Naive thymus-derived CD4-positive, alpha-beta T cell (primary cell): ENCODE measurements around the gene HIGD2B. TPM values are rescaled to one million over a fixed set of nuclear protein-coding genes. Genes with fewer than 3 reads are reported as not detected.
A peak's percentile ranks its signal among the peaks of the same experiment; 100 is the strongest.
"Not testable (repeated sequence)": the region's sequence is repeated elsewhere in the genome, so short reads cannot be mapped to it uniquely, and the experiment has no call there.

ENCODE experiments used
- ATAC-seq: fragments of 150-1000 bp; cut with Tn5 transposase; 2 replicates; pipeline ENCODE4 v1.10.0; 2021; ENCODE audit warnings: mild to moderate bottlenecking, moderate library complexity
- CTCF ChIA-PET: fragments of 350-600 bp; sonication (Branson Sonifier 250); formaldehyde crosslinking; loops from one replicate; lab custom pipeline; 2021; ENCODE audit warnings: antibody characterized with exemption; lab: Charles Lee
- POLR2A ChIA-PET: fragments of 350-600 bp; sonication (Branson Sonifier 250); formaldehyde crosslinking; loops from one replicate; lab custom pipeline; 2021; ENCODE audit warnings: antibody characterized with exemption, inconsistent platforms; lab: Charles Lee
- DNase-seq, 9 donors: peaks; one replicate each; pipeline versions ENCODE4 v3.0.0 to v3.0.0-alpha.2; 2020 to 2022; ENCODE audit warnings: mixed read lengths in 1 of 9
- H3K27ac ChIP-seq: one replicate; pipeline ENCODE4 v1.7.0; 2013; ENCODE audit warnings: mild to moderate bottlenecking, low read depth, low read length, moderate library complexity
- H3K27me3 ChIP-seq, 2 donors: one replicate each; pipeline ENCODE4 v1.7.0; 2013; ENCODE audit warnings: low read length in 2 of 2, mild to moderate bottlenecking in 2 of 2, moderate library complexity in 2 of 2; ENCODE audit not compliant: control insufficient read depth in 2 of 2, insufficient read depth in 2 of 2
- H3K36me3 ChIP-seq, 3 experiments: 1 replicate in 2 of 3; 2 replicates in 1 of 3; pipeline ENCODE4 v1.7.0; 2013; ENCODE audit warnings: low read length in 3 of 3, mild to moderate bottlenecking in 3 of 3, moderate library complexity in 1 of 3; ENCODE audit not compliant: insufficient read depth in 3 of 3, control insufficient read depth in 2 of 3
- H3K4me1 ChIP-seq, 2 donors: one replicate each; pipeline ENCODE4 v1.7.0; 2013; ENCODE audit warnings: low read length in 2 of 2, mild to moderate bottlenecking in 2 of 2, moderate library complexity in 1 of 2; ENCODE audit not compliant: control insufficient read depth in 2 of 2, insufficient read depth in 2 of 2
- H3K4me3 ChIP-seq: 2 replicates; pipeline ENCODE4 v1.7.0; 2013; ENCODE audit warnings: mild to moderate bottlenecking, low read length
- H3K9me3 ChIP-seq, 3 experiments: 1 replicate in 2 of 3; 2 replicates in 1 of 3; pipeline ENCODE4 v1.7.0; 2013; ENCODE audit warnings: low read length in 3 of 3; ENCODE audit not compliant: control insufficient read depth in 2 of 3
- H3K27ac Mint-ChIP-seq, 9 donors: one replicate each; pipeline ENCODE4 v1.8.0; 2020 to 2022; ENCODE audit warnings: mixed read lengths in 9 of 9, mild to moderate bottlenecking in 8 of 9, moderate library complexity in 5 of 9, inconsistent platforms in 2 of 9
- H3K27me3 Mint-ChIP-seq, 5 donors: one replicate each; pipeline ENCODE4 v1.8.0; 2021 to 2022; ENCODE audit warnings: mixed read lengths in 5 of 5, mild to moderate bottlenecking in 1 of 5
- H3K36me3 Mint-ChIP-seq, 5 donors: one replicate each; pipeline ENCODE4 v1.8.0; 2020 to 2022; ENCODE audit warnings: mixed read lengths in 5 of 5, mild to moderate bottlenecking in 3 of 5, inconsistent platforms in 1 of 5
- H3K4me1 Mint-ChIP-seq, 7 donors: one replicate each; pipeline ENCODE4 v1.8.0; 2020 to 2022; ENCODE audit warnings: mixed read lengths in 7 of 7, mild to moderate bottlenecking in 3 of 7, inconsistent platforms in 1 of 7
- H3K4me3 Mint-ChIP-seq, 10 donors: one replicate each; pipeline ENCODE4 v1.8.0; 2020 to 2022; ENCODE audit warnings: mild to moderate bottlenecking in 10 of 10, mixed read lengths in 10 of 10, moderate library complexity in 6 of 10, inconsistent platforms in 2 of 10
- H3K9me3 Mint-ChIP-seq, 11 donors: one replicate each; pipeline ENCODE4 v1.8.0; 2020 to 2022; ENCODE audit warnings: mixed read lengths in 11 of 11, mild to moderate bottlenecking in 4 of 11, inconsistent platforms in 1 of 11, moderate library complexity in 1 of 11
- intact Hi-C, 2 donors: fragments of 100-400 bp; cut with micrococcal nuclease; formaldehyde crosslinking; loops; one replicate each; pipeline ENCODE4 v1.15.1; 2023
- polyA plus RNA-seq, 2 donors: library from polyadenylated mRNA; unstranded; fragments of 300-500 nt; fragmentation: Illumina TruSeq; gene quantifications; one replicate each; pipeline ENCODE4 v1.2.3, GENCODE V29; 2021
- total RNA-seq, 6 experiments: library from RNA in 5 of 6; stranded (reverse) in 5 of 6; gene quantifications; 1 replicate in 5 of 6; 2 replicates in 1 of 6; pipeline ENCODE4 v1.2.3 and lab custom pipeline; 2021 to 2026

The HIGD2B gene
- total and polyA plus RNA-seq, 7 experiments from 2014 or later = 0.21 to 0.69 (median 0.60) TPM; not detected in 3

DNA sequence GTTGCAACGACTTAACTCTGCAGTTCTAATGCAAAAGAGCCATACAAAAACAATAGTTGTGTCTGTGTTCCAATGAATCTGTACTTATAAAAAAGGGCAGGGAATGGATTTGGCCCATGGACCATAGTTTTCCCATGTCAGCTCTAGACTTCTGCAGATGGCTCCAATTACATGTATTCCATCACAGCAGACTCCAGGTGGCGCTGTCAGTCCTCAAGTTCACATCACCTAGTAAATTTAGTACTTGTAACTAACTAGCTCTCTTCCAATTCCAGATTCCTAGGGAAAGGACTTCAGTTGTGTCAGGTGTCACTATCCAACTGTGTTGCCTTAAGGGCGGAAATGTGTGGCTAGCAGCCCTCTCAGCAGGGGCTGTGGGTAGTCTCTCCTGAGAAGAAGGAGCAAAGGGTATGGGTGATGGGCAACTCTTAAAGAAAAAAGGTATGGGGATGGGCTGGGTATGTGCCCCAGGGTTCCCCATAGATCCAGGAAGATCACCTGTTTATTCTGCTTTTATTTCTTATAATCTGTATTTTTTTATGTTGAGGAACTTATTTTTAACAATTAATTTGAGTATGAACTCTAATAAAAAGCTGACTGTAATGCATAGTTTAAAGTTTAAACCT, 36.2 kb upstream of the HIGD2B start:
- CTCF ChIA-PET = interaction anchor here (0.6 to 3.9 kb wide), 17 partner anchors 10 to 1207 kb away, joined by 3 to 27 read pairs (median 3); partner anchors contain the start of genes BBS4 and HIGD2B
- Histone ChIP-seq H3K4me3 (no peak overlapping the region), H3K27ac (no peak overlapping the region), H3K27me3 (no peaks in the 10 kb centered on the region), H3K9me3 (no peaks in the 10 kb centered on the region), H3K4me1 (no peaks in the 10 kb centered on the region), H3K36me3 (peaks cover 0 to 5% (median 0%) of the 10 kb centered on the region in 3 experiments)
- Mint-ChIP-seq H3K4me3 (no peak overlapping the region), H3K27me3 (no peaks in the 10 kb centered on the region), H3K4me1 (peaks cover 0 to 3% (median 0%) of the 10 kb centered on the region in 7 donors), H3K9me3 (no peaks in the 10 kb centered on the region), H3K36me3 (peaks cover 0 to 30% (median 18%) of the 10 kb centered on the region in 5 donors), H3K27ac (peak overlapping the region in 1 of 9 donors; percentile 21)
- intact Hi-C loops = loop anchor here (1.0 to 5.0 kb wide), 9 partner anchors 61 to 551 kb away; partner anchors contain the start of gene ADPGK (in 1 of the 2)
- POLR2A ChIA-PET = no interaction called here
- ATAC-seq (peak; percentile 65), DNase-seq (peak; percentile 26 to 67 (median 54))

DNA sequence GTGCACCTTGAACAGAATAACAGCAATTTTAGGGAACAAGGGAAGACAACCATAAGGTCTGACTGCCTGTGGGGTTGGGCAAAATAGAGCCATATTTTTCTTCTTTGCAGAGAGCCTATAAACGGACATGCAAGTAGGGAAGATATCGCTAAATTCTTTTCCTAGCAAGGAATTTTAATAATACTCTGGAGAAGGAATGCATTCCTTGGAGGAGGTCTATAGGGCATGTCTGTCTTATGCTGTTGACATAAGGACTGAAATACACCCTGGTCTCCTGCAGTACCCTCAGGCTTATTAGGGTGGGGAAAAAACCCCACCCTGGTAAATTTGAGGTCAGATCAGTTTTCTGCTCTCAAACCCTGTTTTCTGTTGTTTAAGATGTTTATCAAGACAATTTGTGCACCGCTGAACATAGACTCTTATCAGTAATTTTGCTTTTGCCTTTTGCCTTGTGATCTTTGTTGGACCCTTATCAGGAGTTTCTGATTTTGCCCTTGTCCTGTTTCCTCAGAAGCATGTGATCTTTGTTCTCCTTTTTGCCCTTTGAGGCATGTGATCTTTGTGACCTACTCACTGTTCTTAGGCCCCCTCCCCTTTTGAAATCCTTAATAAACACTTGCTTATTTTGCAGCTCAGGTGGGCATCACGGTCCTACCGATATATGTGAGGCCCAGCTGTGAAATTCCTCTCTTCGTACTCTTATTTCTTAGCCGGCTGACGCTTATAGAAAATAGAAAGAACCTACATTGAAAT, 22.7 kb upstream of the HIGD2B start:
- H3K9me3 Mint-ChIP-seq, H3K4me3 Mint-ChIP-seq, H3K27ac ChIP-seq, DNase-seq, H3K4me1 ChIP-seq, H3K4me1 Mint-ChIP-seq, H3K27me3 Mint-ChIP-seq, H3K4me3 ChIP-seq, H3K27ac Mint-ChIP-seq, ATAC-seq, H3K27me3 ChIP-seq, CTCF ChIA-PET, H3K9me3 ChIP-seq, intact Hi-C loops: not testable (repeated sequence)
- H3K36me3 Mint-ChIP-seq = peaks cover 0 to 23% (median 13%) of the 10 kb centered on the region in 5 donors
- POLR2A ChIA-PET = interaction anchor here (1.2 kb wide), 1 partner anchor 23 kb away, joined by 5 read pairs; the partner anchor contains the start of genes BBS4 and HIGD2B
- peaks cover 0 to 28% (median 6%) of the 10 kb centered on the region in 3 experiments for H3K36me3 ChIP-seq

DNA sequence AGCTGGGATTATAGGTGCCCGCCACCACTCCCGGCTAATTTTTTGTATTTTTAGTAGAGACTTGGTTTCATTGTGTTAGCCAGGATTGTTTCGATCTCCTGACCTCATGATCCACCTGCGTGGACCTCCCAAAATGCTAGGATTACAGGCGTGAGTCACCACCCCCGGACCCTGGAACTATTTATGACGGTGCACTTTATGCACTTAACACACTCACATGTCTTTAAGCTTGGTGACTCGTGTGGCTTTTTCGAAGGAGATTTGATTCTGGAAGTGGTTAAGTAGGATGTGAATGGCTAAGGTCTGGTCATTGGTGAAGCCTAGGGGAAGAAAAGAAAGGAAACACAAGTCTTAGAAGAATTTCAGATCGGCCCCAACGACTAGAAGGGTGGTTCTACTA, 20.3 kb upstream of the HIGD2B start:
- peaks cover 0 to 15% (median 7%) of the 10 kb centered on the region in 5 donors for H3K36me3 Mint-ChIP-seq

DNA sequence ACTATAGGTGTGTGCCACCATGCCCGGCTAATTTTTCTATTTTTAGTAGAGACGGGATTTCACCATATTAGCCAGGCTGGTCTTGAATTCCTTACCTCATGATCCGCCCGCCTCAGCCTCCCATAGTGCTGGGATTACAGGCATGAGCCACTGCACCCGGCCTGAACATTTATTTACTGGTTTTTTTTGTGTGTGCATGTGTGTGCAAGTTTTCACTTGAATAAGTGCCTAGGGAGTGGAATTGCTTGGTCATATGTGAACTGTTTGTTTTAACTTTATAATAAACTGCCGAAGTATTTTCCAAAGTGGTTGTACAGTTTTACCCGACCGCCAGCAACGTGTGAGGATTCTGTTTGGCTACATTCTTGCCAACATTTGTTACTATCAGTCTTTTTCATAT, 14.1 kb upstream of the HIGD2B start:
- Mint-ChIP-seq H3K4me1 (peaks cover 0 to 16% (median 8%) of the 10 kb centered on the region in 7 donors), H3K4me3 (no peak overlapping the region), H3K27me3 (no peaks in the 10 kb centered on the region), H3K27ac (no peak overlapping the region), H3K9me3 (peaks cover 0 to 3% (median 0%) of the 10 kb centered on the region in 11 donors), H3K36me3 (peaks cover 0 to 22% (median 6%) of the 10 kb centered on the region in 5 donors)
- intact Hi-C loops = no loop called here
- Histone ChIP-seq H3K36me3 (no peaks in the 10 kb centered on the region), H3K27ac (no peak overlapping the region), H3K4me3 (no peak overlapping the region), H3K9me3 (no peaks in the 10 kb centered on the region), H3K27me3 (no peaks in the 10 kb centered on the region), H3K4me1 (no peaks in the 10 kb centered on the region)
- ChIA-PET POLR2A (no interaction called here), CTCF (no interaction called here)
- ATAC-seq (no peak), DNase-seq (no peak)

More for the DNA sequence above, 20.3 kb upstream of the HIGD2B start:
- Mint-ChIP-seq H3K4me1 (peaks cover 0 to 4% (median 0%) of the 10 kb centered on the region in 7 donors), H3K27ac (no peak overlapping the region), H3K9me3 (no peaks in the 10 kb centered on the region), H3K4me3 (no peak overlapping the region), H3K27me3 (no peaks in the 10 kb centered on the region)
- no peak overlapping the region for H3K27ac ChIP-seq
- ChIA-PET POLR2A (interaction anchor here (1.0 kb wide), 1 partner anchor 21 kb away, joined by 3 read pairs; the partner anchor contains the start of genes BBS4 and HIGD2B), CTCF (interaction anchor here (0.9 kb wide), 1 partner anchor 33 kb away, joined by 3 read pairs; no protein-coding TSS in a partner anchor)
- DNase-seq = no peak
- peaks cover 0 to 10% (median 0%) of the 10 kb centered on the region in 3 experiments for H3K36me3 ChIP-seq
- ATAC-seq = no peak
- no peaks in the 10 kb centered on the region for H3K9me3 ChIP-seq
- no peaks in the 10 kb centered on the region for H3K4me1 ChIP-seq
- H3K4me3 ChIP-seq = no peak overlapping the region
- no peaks in the 10 kb centered on the region for H3K27me3 ChIP-seq
- intact Hi-C loops = no loop called here

DNA sequence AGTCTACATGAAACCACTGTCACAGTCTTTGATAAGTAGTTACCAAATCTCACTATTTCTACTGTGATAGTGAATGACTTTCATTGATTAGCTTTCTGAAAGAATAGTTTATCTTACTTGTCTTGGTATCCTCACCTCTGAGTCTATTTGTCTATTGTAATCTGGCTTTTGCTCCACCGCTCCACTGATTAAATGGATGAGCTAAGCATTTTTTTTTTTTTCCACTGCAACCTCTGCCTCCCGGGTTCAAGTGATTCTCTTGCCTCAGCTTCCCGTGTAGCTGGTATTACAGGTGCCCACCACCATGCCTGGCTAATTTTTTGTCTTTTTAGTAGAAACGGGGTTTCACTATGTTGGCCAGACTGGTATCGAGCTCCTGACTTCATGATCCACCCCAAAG, 13.0 kb upstream of the HIGD2B start:
- Histone ChIP-seq H3K4me3 (no peak overlapping the region), H3K27ac (no peak overlapping the region), H3K27me3 (no peaks in the 10 kb centered on the region), H3K9me3 (no peaks in the 10 kb centered on the region), H3K36me3 (no peaks in the 10 kb centered on the region), H3K4me1 (no peaks in the 10 kb centered on the region)
- CTCF ChIA-PET = no interaction called here
- H3K27ac Mint-ChIP-seq = peak overlapping the region in 1 of 9 donors; percentile 41
- ATAC-seq (no peak), DNase-seq (no peak)
- no peak overlapping the region for H3K4me3 Mint-ChIP-seq
- intact Hi-C loops = no loop called here
- H3K36me3 Mint-ChIP-seq = peaks cover 0 to 22% (median 6%) of the 10 kb centered on the region in 5 donors
- H3K9me3 Mint-ChIP-seq = peaks cover 0 to 3% (median 0%) of the 10 kb centered on the region in 11 donors
- H3K4me1 Mint-ChIP-seq = peaks cover 3 to 22% (median 14%) of the 10 kb centered on the region in 7 donors
- POLR2A ChIA-PET = no interaction called here
- no peaks in the 10 kb centered on the region for H3K27me3 Mint-ChIP-seq

DNA sequence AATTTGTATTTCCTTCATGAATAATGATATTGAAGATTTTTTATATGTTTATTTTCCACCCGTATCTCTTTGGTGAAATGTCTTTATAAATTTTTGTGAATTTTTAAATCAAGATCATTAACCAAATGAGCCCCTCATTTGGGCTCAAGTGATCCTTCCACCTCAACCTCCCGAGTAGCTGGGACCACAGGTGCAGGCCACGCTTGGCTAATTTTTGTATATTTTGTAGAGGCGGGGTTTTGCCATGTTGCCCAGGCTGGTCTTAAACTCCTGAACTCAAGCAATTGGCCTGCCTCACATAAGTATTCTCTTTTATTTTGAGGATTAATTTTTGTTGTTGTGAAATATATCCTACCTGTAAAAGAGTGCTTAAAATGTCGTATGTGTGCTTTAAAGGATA, 5.0 kb upstream of the HIGD2B start:
- Histone ChIP-seq H3K9me3 (no peaks in the 10 kb centered on the region), H3K4me1 (peaks cover 0 to 5% of the 10 kb centered on the region in 2 donors), H3K27ac (no peak overlapping the region), H3K4me3 (no peak overlapping the region), H3K36me3 (peaks cover 0 to 4% (median 0%) of the 10 kb centered on the region in 3 experiments), H3K27me3 (no peaks in the 10 kb centered on the region)
- no peak overlapping the region for H3K27ac Mint-ChIP-seq
- intact Hi-C loops = no loop called here
- H3K9me3 Mint-ChIP-seq = peaks cover 0 to 3% (median 0%) of the 10 kb centered on the region in 11 donors
- H3K4me3 Mint-ChIP-seq = no peak overlapping the region
- DNase-seq (no peak), ATAC-seq (no peak)
- ChIA-PET POLR2A (no interaction called here), CTCF (no interaction called here)
- no peaks in the 10 kb centered on the region for H3K27me3 Mint-ChIP-seq
- H3K4me1 Mint-ChIP-seq = peaks cover 8 to 35% (median 19%) of the 10 kb centered on the region in 7 donors
- H3K36me3 Mint-ChIP-seq = peaks cover 0 to 7% (median 4%) of the 10 kb centered on the region in 5 donors
